Measurements from ENCODE around the gene PBX3. TPM values are rescaled to one million over a fixed set of nuclear protein-coding genes. Genes with fewer than 3 reads are reported as not detected.

Gene PBX3
- total RNA-seq, 4 donors from 2014 or later = 19.3 to 41.3 (median 25.1) TPM

DNA sequence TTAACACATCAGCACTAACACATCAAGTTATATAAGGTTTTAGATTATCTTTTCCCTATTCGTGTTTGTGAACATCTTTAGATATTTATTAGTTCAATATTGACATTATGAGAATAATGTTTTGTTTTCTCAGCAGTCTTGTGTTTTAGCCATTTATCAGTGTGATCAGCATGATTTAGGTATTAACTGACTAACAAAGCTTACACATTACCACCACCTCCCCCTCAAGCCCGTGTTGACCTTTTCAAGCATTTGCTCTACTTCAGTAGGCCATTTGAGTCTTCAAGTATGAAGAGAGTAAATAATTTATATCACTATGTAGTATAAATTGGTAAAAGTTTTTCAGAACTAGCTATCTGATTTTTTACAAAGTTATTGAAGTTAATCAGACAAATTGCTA, 6.9 kb downstream of the PBX3 start:
- ATAC-seq (ENCODE audit: low FRiP score) (no peak), DNase-seq (ENCODE audit: low spot score) (no peak)
- TF ChIP-seq CTCF (IDR thresholded peaks at IDR 0.05) = no peak

DNA sequence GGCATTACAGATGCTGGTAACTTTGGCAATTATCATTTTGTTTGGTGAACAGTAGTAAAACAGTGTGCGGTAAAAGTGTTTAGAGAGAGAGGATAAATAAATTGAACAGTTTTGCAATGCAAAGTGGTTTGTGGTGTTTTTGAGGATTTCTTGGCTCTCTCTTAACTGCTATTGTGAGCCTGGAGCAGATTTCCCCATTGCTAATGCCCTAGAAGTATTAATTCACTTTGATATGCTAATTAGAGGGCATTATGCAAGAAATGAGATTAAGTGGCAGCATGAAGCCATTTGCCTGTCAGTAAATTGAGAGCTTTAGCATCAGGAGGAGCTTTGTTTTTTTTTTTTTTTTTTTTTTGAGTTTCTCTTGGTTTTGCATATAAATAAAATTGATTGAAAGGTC, 8.2 kb downstream of the PBX3 start:
- ATAC-seq (ENCODE audit: low FRiP score) (no peak), DNase-seq (ENCODE audit: low spot score) (no peak)
- TF ChIP-seq CTCF (IDR thresholded peaks at IDR 0.05) = no peak

DNA sequence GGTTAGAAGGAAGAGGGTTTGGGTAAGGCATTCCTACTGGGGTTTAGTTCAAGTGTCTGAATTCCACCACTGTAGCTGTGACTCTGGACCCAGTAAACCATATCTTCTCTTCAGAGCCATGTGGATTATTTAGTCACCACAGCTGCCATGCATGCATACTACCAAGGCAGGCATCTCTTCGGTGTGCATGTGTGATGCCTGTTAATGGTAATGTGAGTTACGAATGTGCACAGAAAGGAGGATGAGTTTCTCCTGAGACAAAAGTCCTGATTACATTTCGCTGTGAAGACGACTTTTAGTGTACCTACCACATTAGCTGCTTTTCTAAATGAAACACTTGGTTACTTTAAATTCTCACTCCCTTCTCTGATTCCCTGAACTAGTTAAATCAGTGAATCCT, 9.3 kb downstream of the PBX3 start:
- TF ChIP-seq CTCF (IDR thresholded peaks at IDR 0.05) = no peak
- ATAC-seq (ENCODE audit: low FRiP score) (no peak), DNase-seq (ENCODE audit: low spot score) (no peak)

GRCh38 chr9:125757834-125758233, 10.7 kb downstream of the PBX3 start:
- TF ChIP-seq CTCF (IDR thresholded peaks at IDR 0.05) = no peak
- DNase-seq (ENCODE audit: low spot score) (no peak), ATAC-seq (ENCODE audit: low FRiP score) (no peak)

DNA sequence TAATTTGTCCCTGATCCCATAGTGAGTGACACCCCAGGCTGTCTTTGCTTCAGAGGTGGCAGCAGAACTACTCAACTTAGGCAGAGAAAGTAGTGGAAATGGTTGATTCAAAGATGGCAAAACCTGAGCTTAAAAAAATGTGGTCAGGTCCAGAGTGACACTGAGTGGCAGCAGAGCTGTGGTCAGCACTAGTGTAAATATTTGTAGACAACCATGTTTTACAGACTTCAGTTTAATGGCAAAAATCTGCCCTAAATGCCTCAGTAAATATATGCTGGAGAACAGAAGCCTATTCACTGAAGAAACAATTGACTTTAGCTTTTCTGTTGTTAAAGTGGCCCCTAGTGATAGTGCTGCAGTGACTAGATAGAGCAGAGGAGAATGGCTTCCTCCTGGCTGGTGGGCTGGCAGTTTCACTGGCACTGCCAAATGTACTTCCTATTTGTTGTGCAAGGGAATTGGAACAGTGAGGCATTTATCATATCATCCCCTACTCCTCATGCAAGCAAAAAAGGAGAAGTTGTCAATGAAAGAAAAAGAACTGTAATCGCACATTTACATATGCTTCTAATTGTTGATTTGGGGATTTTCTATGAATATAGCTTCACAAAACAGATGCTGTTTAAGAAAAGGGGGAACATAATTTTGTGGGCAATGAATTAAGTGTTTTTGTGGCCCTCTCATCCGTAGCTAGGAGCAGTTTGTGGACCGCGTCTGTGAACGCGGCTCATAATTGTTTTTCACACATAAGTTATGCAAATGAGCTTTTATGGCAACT, 12.0 kb downstream of the PBX3 start:
- DNase-seq (ENCODE audit: low spot score) = no peak
- no peak for TF ChIP-seq CTCF (IDR thresholded peaks at IDR 0.05)
- peak; percentile 32 for ATAC-seq (ENCODE audit: low FRiP score)

- no peak for ATAC-seq (ENCODE audit: low FRiP score)
- DNase-seq (ENCODE audit: low spot score) = no peak
- no peak for TF ChIP-seq CTCF (IDR thresholded peaks at IDR 0.05)
These were observed 12.6 kb downstream of the PBX3 start for GRCh38 chr9:125759764-125760129.

DNA sequence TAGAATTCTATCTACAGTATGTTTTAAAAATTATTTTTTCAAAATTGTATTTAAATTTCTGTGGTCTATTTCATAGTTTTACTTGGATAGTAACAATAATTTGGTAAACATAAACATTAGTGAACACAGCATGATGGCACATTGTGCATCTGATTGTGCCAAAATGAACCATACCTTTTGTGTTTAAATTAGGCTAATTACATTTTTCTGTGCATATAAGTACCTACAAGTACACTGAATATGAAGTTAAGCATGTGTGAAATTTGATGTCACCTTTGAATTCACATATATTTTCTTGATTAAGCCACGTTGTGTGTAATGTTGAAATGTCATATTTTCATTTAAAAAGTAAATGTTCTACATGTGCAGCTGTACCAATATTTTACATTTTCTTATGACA, 13.4 kb downstream of the PBX3 start:
- no peak for TF ChIP-seq CTCF (IDR thresholded peaks at IDR 0.05)
- ATAC-seq (ENCODE audit: low FRiP score) (no peak), DNase-seq (ENCODE audit: low spot score) (no peak)

Measured in omental fat pad (tissue), 4 donors.